KMS-11 (cell line): Measurements from ENCODE around the gene CLEC6A.

Source experiments
- H2AFZ ChIP-seq: fragments of 200-600 bp; sonication (generic); 2 replicates; pipeline ENCODE4 v1.6.1; 2016; ENCODE audit warnings: antibody characterized with exemption, mixed run types, low read depth
- H3K27ac ChIP-seq: fragments of 200-600 bp; sonication (generic); 2 replicates; pipeline ENCODE4 v1.6.1; 2016; ENCODE audit warnings: mild to moderate bottlenecking, mixed run types
- H3K27me3 ChIP-seq: fragments of 200-600 bp; sonication (generic); 2 replicates; pipeline ENCODE4 v1.6.1; 2017; ENCODE audit warnings: mild to moderate bottlenecking, low read depth, mixed run types, moderate library complexity; ENCODE audit not compliant: insufficient read depth
- H3K36me3 ChIP-seq: fragments of 200-600 bp; sonication (generic); 2 replicates; pipeline ENCODE4 v1.6.1; 2017; ENCODE audit warnings: mild to moderate bottlenecking, mixed run types; ENCODE audit not compliant: insufficient read depth
- H3K4me1 ChIP-seq: fragments of 200-600 bp; sonication (generic); 2 replicates; pipeline ENCODE4 v1.6.1; 2016; ENCODE audit warnings: mild to moderate bottlenecking, low read depth, mixed run types; ENCODE audit not compliant: poor library complexity, severe bottlenecking
- H3K4me2 ChIP-seq: fragments of 200-600 bp; sonication (generic); 2 replicates; pipeline ENCODE4 v1.7.0; 2016; ENCODE audit warnings: mild to moderate bottlenecking, mixed run types
- H3K4me3 ChIP-seq: fragments of 200-600 bp; sonication (generic); IDR thresholded peaks from 2 replicates; pipeline ENCODE4 v1.6.1; 2017; ENCODE audit warnings: low read depth, low read length, mixed read lengths; ENCODE audit not compliant: insufficient read depth
- H3K79me2 ChIP-seq: fragments of 200-600 bp; sonication (generic); 2 replicates; pipeline ENCODE4 v1.6.1; 2016; ENCODE audit warnings: low read depth, mixed run types; ENCODE audit not compliant: insufficient read depth
- H3K9ac ChIP-seq: fragments of 200-600 bp; sonication (generic); 2 replicates; pipeline ENCODE4 v1.6.1; 2016; ENCODE audit warnings: mild to moderate bottlenecking, mixed run types
- H4K20me1 ChIP-seq: fragments of 200-600 bp; sonication (generic); 2 replicates; pipeline ENCODE4 v1.6.1; 2016; ENCODE audit warnings: mild to moderate bottlenecking, mixed run types; ENCODE audit not compliant: insufficient read depth
- CTCF ChIP-seq: fragments of 200-600 bp; sonication (generic); conservative IDR thresholded peaks from 2 replicates; pipeline ENCODE4 v1.6.1; 2017; ENCODE audit warnings: low read depth, mild to moderate bottlenecking, antibody characterized with exemption, low read length, moderate library complexity, mixed read lengths

The CLEC6A gene

GRCh38 chr12:8508223-8508622 lies 52.5 kb downstream of the CLEC6A start:
- Histone ChIP-seq H3K27me3 (no peaks in the 10 kb centered on the region), H4K20me1 (no peaks in the 10 kb centered on the region), H3K9ac (no peak overlapping the region), H2AFZ (no peak overlapping the region), H3K4me3 (no peak overlapping the region), H3K4me1 (no peaks in the 10 kb centered on the region), H3K4me2 (no peak overlapping the region), H3K36me3 (no peaks in the 10 kb centered on the region), H3K79me2 (no peaks in the 10 kb centered on the region), H3K27ac (no peak overlapping the region)
- no peak for TF ChIP-seq CTCF

- Histone ChIP-seq H3K36me3 (no peaks in the 10 kb centered on the region), H2AFZ (no peak overlapping the region), H3K27me3 (no peaks in the 10 kb centered on the region), H3K4me1 (no peaks in the 10 kb centered on the region), H4K20me1 (no peaks in the 10 kb centered on the region), H3K4me3 (no peak overlapping the region), H3K79me2 (no peaks in the 10 kb centered on the region), H3K27ac (no peak overlapping the region), H3K4me2 (no peak overlapping the region), H3K9ac (no peak overlapping the region)
- TF ChIP-seq CTCF = no peak
Observed at GRCh38 chr12:8508910-8509841, 53.4 kb downstream of the CLEC6A start.

DNA sequence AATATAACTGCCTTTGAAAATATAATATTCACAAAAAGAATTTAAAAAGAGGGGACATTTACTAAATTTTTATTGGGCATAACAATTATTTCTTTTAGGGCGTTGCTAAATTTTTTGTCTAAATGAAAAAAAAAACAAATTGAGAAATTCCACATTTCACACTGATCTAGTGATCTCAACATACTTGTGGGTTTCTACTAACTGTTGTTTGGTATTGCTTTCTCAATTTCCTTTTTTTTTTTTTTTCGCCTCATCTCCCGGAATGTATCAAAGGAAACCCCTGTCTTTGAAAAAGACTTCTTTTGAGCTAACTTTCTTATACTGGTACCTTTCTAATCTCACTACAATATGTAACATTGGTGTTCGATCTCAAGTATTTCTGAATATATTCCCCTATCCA lies 57.5 kb downstream of the CLEC6A start, which contains the start of gene CLEC4D:
TSS of gene CLEC4D (plus strand) at position 248 of the 400 bp plus-strand sequence. CDS start 230 bp downstream, outside the sequence.
- Histone ChIP-seq H3K27ac (no peak within 1 kb of the TSS), H3K4me2 (no peak within 1 kb of the TSS), H3K4me3 (no peak within 1 kb of the TSS), H2AFZ (no peak within 1 kb of the TSS), H3K4me1 (no peaks in the 10 kb centered on the region), H3K79me2 (no peaks in the 10 kb centered on the region), H3K27me3 (no peaks in the 10 kb centered on the region), H4K20me1 (no peaks in the 10 kb centered on the region), H3K36me3 (no peaks in the 10 kb centered on the region), H3K9ac (no peak within 1 kb of the TSS)
- no peak for TF ChIP-seq CTCF

DNA sequence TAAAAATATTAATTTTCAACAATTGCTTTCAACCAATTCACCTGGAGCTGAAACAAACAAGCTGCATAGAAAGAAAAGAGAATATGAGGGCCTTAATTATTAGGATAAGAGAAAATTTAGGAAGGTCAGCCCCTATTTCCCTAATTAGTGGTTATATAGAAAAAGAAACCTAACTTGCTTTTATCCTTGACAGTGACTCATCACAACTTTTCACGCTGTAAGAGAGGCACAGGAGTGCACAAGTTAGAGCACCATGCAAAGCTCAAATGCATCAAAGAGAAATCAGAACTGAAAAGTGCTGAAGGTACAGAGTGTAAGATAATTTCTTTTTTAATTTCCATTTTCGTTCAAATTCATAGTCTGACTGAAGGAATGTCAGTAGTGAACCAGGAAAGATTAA lies 62.2 kb downstream of the CLEC6A start:
- no peaks in the 10 kb centered on the region for H3K36me3 ChIP-seq
- no peak overlapping the region for H3K4me3 ChIP-seq

More for the DNA sequence above, 62.2 kb downstream of the CLEC6A start:
- Histone ChIP-seq H3K79me2 (no peaks in the 10 kb centered on the region), H3K9ac (no peak overlapping the region), H3K27me3 (no peaks in the 10 kb centered on the region), H3K4me2 (no peak overlapping the region), H3K27ac (no peak overlapping the region), H3K4me1 (no peaks in the 10 kb centered on the region), H4K20me1 (no peaks in the 10 kb centered on the region), H2AFZ (no peak overlapping the region)
- no peak for TF ChIP-seq CTCF
